DOHH2 (cell line): ENCODE results near the gene AMPH.

Experiments used
- H3F3A ChIP-seq: fragments of 200-600 bp; sonication (generic), shearing (Covaris generic); 2 replicates; pipeline ENCODE4 v1.6.0; 2016; ENCODE audit warnings: antibody characterized with exemption, mild to moderate bottlenecking; ENCODE audit not compliant: control insufficient read depth, insufficient read depth
- H3K27ac ChIP-seq: fragments of 200-600 bp; sonication (generic); 2 replicates; pipeline ENCODE4 v1.5.1; 2014; ENCODE audit warnings: low read depth, mild to moderate bottlenecking, low read length, moderate library complexity
- H3K27me3 ChIP-seq: fragments of 200-600 bp; sonication (generic); 2 replicates; pipeline ENCODE4 v1.6.1; 2014; ENCODE audit warnings: mild to moderate bottlenecking, low read length, mixed read lengths; ENCODE audit not compliant: control insufficient read depth
- H3K36me3 ChIP-seq: fragments of 200-600 bp; sonication (generic); 2 replicates; pipeline ENCODE4 v1.6.1; 2014; ENCODE audit warnings: mild to moderate bottlenecking, low read length, moderate library complexity, mixed read lengths; ENCODE audit not compliant: control insufficient read depth
- H3K4me1 ChIP-seq: fragments of 200-600 bp; sonication (generic); 2 replicates; pipeline ENCODE4 v1.6.1; 2014; ENCODE audit warnings: mild to moderate bottlenecking, low read length, mixed read lengths; ENCODE audit not compliant: control insufficient read depth
- H3K4me2 ChIP-seq: fragments of 200-600 bp; sonication (generic); 2 replicates; pipeline ENCODE4 v1.6.0; 2014; ENCODE audit warnings: mild to moderate bottlenecking, low read length, moderate library complexity
- H3K4me3 ChIP-seq: fragments of 200-600 bp; sonication (generic); 2 replicates; pipeline ENCODE4 v1.5.1; 2014; ENCODE audit warnings: mild to moderate bottlenecking, low read length, mixed read lengths
- H3K79me2 ChIP-seq: fragments of 200-600 bp; sonication (generic); 2 replicates; pipeline ENCODE4 v1.6.1; 2014; ENCODE audit warnings: mild to moderate bottlenecking, low read length, mixed read lengths; ENCODE audit not compliant: control insufficient read depth
- H3K9me2 ChIP-seq: fragments of 200-600 bp; sonication (generic); replicated peaks from 2 replicates; pipeline ENCODE4 v1.6.1; 2014; ENCODE audit warnings: mild to moderate bottlenecking, low read length, mixed read lengths; ENCODE audit not compliant: control insufficient read depth
- H3K9me3 ChIP-seq: fragments of 200-600 bp; sonication (generic); 2 replicates; pipeline ENCODE4 v1.6.1; 2014; ENCODE audit warnings: antibody characterized with exemption, low read length, mixed read lengths; ENCODE audit not compliant: control insufficient read depth, insufficient read depth
- H4K20me1 ChIP-seq: fragments of 200-600 bp; sonication (generic); 2 replicates; pipeline ENCODE4 v1.6.0; 2014; ENCODE audit warnings: low read depth, mild to moderate bottlenecking, antibody characterized with exemption, low read length, moderate library complexity; ENCODE audit not compliant: control insufficient read depth, insufficient read depth
- CTCF ChIP-seq: fragments of 200-600 bp; sonication (generic); IDR thresholded peaks from one replicate; pipeline ENCODE4 v1.5.1; 2014; ENCODE audit warnings: antibody characterized with exemption, mild to moderate bottlenecking, low read depth, low read length; ENCODE audit not compliant: poor library complexity, severe bottlenecking
- EZH2phosphoT487 ChIP-seq: fragments of 200-600 bp; sonication (generic); IDR thresholded peaks from 2 replicates; pipeline ENCODE4 v1.6.1; 2017; ENCODE audit warnings: borderline replicate concordance, mild to moderate bottlenecking, antibody characterized with exemption, low read length, moderate library complexity, mixed read lengths

Gene AMPH

GRCh38 chr7:38524786-38525185 is 106.4 kb downstream of the AMPH start:
- no peaks in the 10 kb centered on the region for H3F3A ChIP-seq
- no peaks in the 10 kb centered on the region for H3K9me3 ChIP-seq
- H3K4me2 ChIP-seq: no peak overlapping the region
- no peak overlapping the region for H3K4me3 ChIP-seq
- TF ChIP-seq CTCF (no peak), EZH2phosphoT487 (no peak)
- H3K27ac ChIP-seq: no peak overlapping the region
- no peaks in the 10 kb centered on the region for H3K79me2 ChIP-seq
- H3K9me2 ChIP-seq: no peaks in the 10 kb centered on the region
- H3K36me3 ChIP-seq: no peaks in the 10 kb centered on the region
- no peaks in the 10 kb centered on the region for H3K27me3 ChIP-seq
- no peaks in the 10 kb centered on the region for H4K20me1 ChIP-seq
- H3K4me1 ChIP-seq: no peaks in the 10 kb centered on the region

DNA sequence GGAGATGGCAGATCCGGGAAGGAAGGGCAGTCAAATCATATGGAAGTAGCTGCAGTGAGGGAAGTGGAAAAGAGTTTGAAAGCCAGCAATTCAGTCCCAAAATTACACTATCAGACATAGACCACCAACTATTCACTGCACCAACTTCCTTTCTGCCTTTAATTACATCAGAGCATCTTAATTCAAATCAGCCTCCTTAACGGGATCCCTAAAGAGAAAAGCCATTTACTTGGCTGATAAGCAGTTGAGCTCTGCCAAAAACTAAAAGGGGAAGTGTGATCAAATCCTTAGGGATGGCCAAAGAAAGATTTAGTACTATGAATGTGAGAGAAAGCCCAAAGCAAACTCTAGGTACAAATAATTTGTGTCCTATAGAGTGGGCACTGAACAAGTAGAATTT is 110.4 kb downstream of the AMPH start:
- Histone ChIP-seq H3K27me3 (no peaks in the 10 kb centered on the region), H3K27ac (no peak overlapping the region), H3K9me3 (no peaks in the 10 kb centered on the region), H3K79me2 (no peaks in the 10 kb centered on the region), H3K4me2 (no peak overlapping the region), H3K4me1 (no peaks in the 10 kb centered on the region), H4K20me1 (no peaks in the 10 kb centered on the region), H3K4me3 (no peak overlapping the region), H3F3A (no peaks in the 10 kb centered on the region), H3K9me2 (no peaks in the 10 kb centered on the region), H3K36me3 (no peaks in the 10 kb centered on the region)
- TF ChIP-seq EZH2phosphoT487: no peak
- TF ChIP-seq CTCF: no peak

GRCh38 chr7:38518541-38518940 is 112.6 kb downstream of the AMPH start:
- Histone ChIP-seq H3F3A (no peaks in the 10 kb centered on the region), H3K4me1 (no peaks in the 10 kb centered on the region), H3K4me3 (no peak overlapping the region), H3K4me2 (no peak overlapping the region), H3K36me3 (no peaks in the 10 kb centered on the region), H3K79me2 (no peaks in the 10 kb centered on the region), H3K27ac (no peak overlapping the region), H3K9me3 (no peaks in the 10 kb centered on the region), H4K20me1 (no peaks in the 10 kb centered on the region), H3K27me3 (no peaks in the 10 kb centered on the region), H3K9me2 (no peaks in the 10 kb centered on the region)
- no peak for TF ChIP-seq EZH2phosphoT487
- no peak for TF ChIP-seq CTCF

DNA sequence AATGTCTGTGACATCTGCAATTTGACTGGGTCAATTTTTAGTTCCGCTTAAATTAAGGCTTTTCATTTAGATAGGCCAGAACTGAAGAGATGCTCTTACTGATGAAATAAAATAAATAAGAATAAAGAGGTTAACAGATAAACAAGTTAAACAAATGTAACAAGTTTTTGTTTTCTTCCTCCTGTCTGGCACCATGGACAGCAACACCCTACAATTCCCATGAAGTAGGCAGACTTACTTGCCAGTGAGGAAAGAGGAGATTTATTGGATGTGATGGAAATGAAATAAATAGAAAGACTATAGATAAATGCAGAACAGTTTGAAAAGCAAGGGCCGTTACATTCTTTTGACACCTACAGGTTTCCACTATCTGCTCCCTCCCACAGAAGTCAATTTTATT is 118.5 kb downstream of the AMPH start:
- Histone ChIP-seq H3K27ac (no peak overlapping the region), H4K20me1 (no peaks in the 10 kb centered on the region), H3K79me2 (no peaks in the 10 kb centered on the region), H3K9me2 (no peaks in the 10 kb centered on the region), H3K4me2 (no peak overlapping the region), H3K4me3 (no peak overlapping the region), H3K27me3 (no peaks in the 10 kb centered on the region; the same call in 1 of the 2 replicates), H3K36me3 (no peaks in the 10 kb centered on the region), H3K9me3 (no peaks in the 10 kb centered on the region), H3K4me1 (no peaks in the 10 kb centered on the region), H3F3A (no peaks in the 10 kb centered on the region)
- TF ChIP-seq EZH2phosphoT487 (no peak), CTCF (no peak)
